GM23338 (cell line): ENCODE data around the gene PRSS58. TPM values are rescaled to one million over a fixed set of nuclear protein-coding genes. Genes with fewer than 3 reads are reported as not detected.

Experiments
- ATAC-seq: fragments of 200-7000 bp; cut with Tn5 transposase; 3 replicates; pipeline ENCODE4 v1.9.1; 2020
- DNase-seq: peaks from one replicate; pipeline ENCODE4 v3.0.0-alpha.2; 2015; ENCODE audit warnings: low spot score
- H2AFZ ChIP-seq: fragments of 200-600 bp; sonication (generic); 2 replicates; pipeline ENCODE4 v1.8.0; 2016; ENCODE audit warnings: antibody characterized with exemption, mild to moderate bottlenecking, moderate library complexity
- H3F3A ChIP-seq: fragments of 200-600 bp; sonication (generic); replicated peaks from 2 replicates; pipeline ENCODE4 v1.8.0; 2017; ENCODE audit warnings: antibody characterized with exemption, mixed run types, low read depth
- H3K27ac ChIP-seq: fragments of 200-600 bp; sonication (generic); 2 replicates; pipeline ENCODE4 v1.6.1; 2016; ENCODE audit warnings: low read depth
- H3K27me3 ChIP-seq: fragments of 200-600 bp; sonication (generic); 2 replicates; pipeline ENCODE4 v1.8.0; 2016; ENCODE audit warnings: mild to moderate bottlenecking, mixed run types, moderate library complexity; ENCODE audit not compliant: insufficient read depth
- H3K36me3 ChIP-seq: fragments of 200-600 bp; sonication (generic); 2 replicates; pipeline ENCODE4 v1.8.0; 2016; ENCODE audit warnings: mild to moderate bottlenecking; ENCODE audit not compliant: insufficient read depth
- H3K4me1 ChIP-seq: fragments of 200-600 bp; sonication (generic); 2 replicates; pipeline ENCODE4 v1.8.0; 2016; ENCODE audit warnings: mild to moderate bottlenecking, moderate library complexity; ENCODE audit not compliant: insufficient read depth
- H3K4me2 ChIP-seq: fragments of 200-600 bp; sonication (generic); 2 replicates; pipeline ENCODE4 v1.7.1; 2017; ENCODE audit warnings: mixed run types
- H3K4me3 ChIP-seq: fragments of 200-600 bp; sonication (generic); 2 replicates; pipeline ENCODE4 v1.6.1; 2016; ENCODE audit warnings: mixed run types
- H3K79me2 ChIP-seq: fragments of 200-600 bp; sonication (generic); replicated peaks from 2 replicates; pipeline ENCODE4 v1.8.0; 2017; ENCODE audit warnings: mild to moderate bottlenecking; ENCODE audit not compliant: insufficient read depth
- H3K9me2 ChIP-seq: fragments of 200-600 bp; sonication (generic); 2 replicates; pipeline ENCODE4 v1.8.0; 2017; ENCODE audit not compliant: insufficient read depth
- H4K20me1 ChIP-seq: fragments of 200-600 bp; sonication (generic); replicated peaks from 2 replicates; pipeline ENCODE4 v1.8.0; 2017; ENCODE audit warnings: mild to moderate bottlenecking; ENCODE audit not compliant: insufficient read depth
- H3K27ac Mint-ChIP-seq: 2 replicates; pipeline ENCODE4 v1.8.0; 2020; ENCODE audit warnings: inconsistent platforms, mild to moderate bottlenecking, moderate library complexity, mixed read lengths
- H3K27me3 Mint-ChIP-seq: 3 replicates; pipeline ENCODE4 v1.8.0; 2022; ENCODE audit warnings: low read depth, mild to moderate bottlenecking, moderate library complexity, mixed read lengths, inconsistent platforms; ENCODE audit not compliant: insufficient read depth, poor library complexity
- H3K36me3 Mint-ChIP-seq: 3 replicates; pipeline ENCODE4 v1.8.0; 2021; ENCODE audit warnings: low read depth, mild to moderate bottlenecking, inconsistent platforms, moderate library complexity, mixed read lengths
- H3K4me1 Mint-ChIP-seq: 3 replicates; pipeline ENCODE4 v1.8.0; 2020; ENCODE audit warnings: mild to moderate bottlenecking, inconsistent platforms, mixed read lengths
- H3K4me3 Mint-ChIP-seq: 3 replicates; pipeline ENCODE4 v1.8.0; 2021; ENCODE audit warnings: moderate library complexity, mild to moderate bottlenecking, inconsistent platforms, mixed read lengths
- H3K9me3 Mint-ChIP-seq: 3 replicates; pipeline ENCODE4 v1.8.0; 2020; ENCODE audit warnings: moderate library complexity, mild to moderate bottlenecking, inconsistent platforms, mixed read lengths
- EZH2 ChIP-seq: fragments of 200-600 bp; sonication (generic); IDR thresholded peaks from one replicate; pipeline ENCODE4 v1.8.0; 2017; ENCODE audit warnings: antibody characterized with exemption, mild to moderate bottlenecking, low read depth; ENCODE audit not compliant: unreplicated experiment
- EZH2phosphoT487 ChIP-seq: fragments of 200-600 bp; sonication (generic); IDR thresholded peaks from one replicate; pipeline ENCODE4 v1.8.1; 2018; ENCODE audit warnings: antibody characterized with exemption; ENCODE audit not compliant: unreplicated experiment
- JUNB ChIP-seq: IDR thresholded peaks from one replicate; pipeline ENCODE4 v1.6.1; 2016; ENCODE audit warnings: antibody characterized with exemption; ENCODE audit not compliant: unreplicated experiment
- POLR2AphosphoS5 ChIP-seq: IDR thresholded peaks from 2 replicates; pipeline ENCODE4 v1.6.1; 2016; ENCODE audit warnings: antibody characterized with exemption, low read depth
- REST ChIP-seq: IDR thresholded peaks from one replicate; pipeline ENCODE4 v1.6.1; 2018; ENCODE audit warnings: antibody characterized with exemption; ENCODE audit not compliant: unreplicated experiment
- ZNF114 ChIP-seq: fragments of 250-450 bp; sonication (Bioruptor Pico); IDR thresholded peaks from 2 replicates; pipeline ENCODE4 v1.5.0; 2020; ENCODE audit warnings: mild to moderate bottlenecking, moderate library complexity
- ZNF462 ChIP-seq: fragments of 250-450 bp; sonication (Bioruptor Pico); IDR thresholded peaks from 2 replicates; pipeline ENCODE4 v1.5.0; 2020; ENCODE audit warnings: mild to moderate bottlenecking, moderate library complexity
- polyA plus RNA-seq: library from polyadenylated mRNA; unstranded; fragments of >200 nt; fragmentation: Nextera tagmentation; extraction: Ambion mirVana; gene quantifications from 2 replicates; pipeline ENCODE4 v1.2.1, GENCODE V29; 2016
- total RNA-seq: library from RNA; depleted of rRNA; stranded (reverse); fragments of >200 nt; shearing (Covaris generic); gene quantifications from 2 replicates; pipeline ENCODE4 v1.2.3, GENCODE V29; 2014
- TF ChIP-seq, protein P1 (sequence below): IDR thresholded peaks from 2 replicates; pipeline ENCODE4 v1.6.1; 2016; ENCODE audit warnings: antibody characterized with exemption

The PRSS58 gene
- total and polyA plus RNA-seq, 2 experiments from 2014 or later: not detected

- TF ChIP-seq ZNF462 (no peak), EZH2 (no peak), ZNF114 (CRISPR knock-in tag) (no peak), EZH2phosphoT487 (no peak), POLR2AphosphoS5 (no peak)
- TF ChIP-seq, protein P1, sequence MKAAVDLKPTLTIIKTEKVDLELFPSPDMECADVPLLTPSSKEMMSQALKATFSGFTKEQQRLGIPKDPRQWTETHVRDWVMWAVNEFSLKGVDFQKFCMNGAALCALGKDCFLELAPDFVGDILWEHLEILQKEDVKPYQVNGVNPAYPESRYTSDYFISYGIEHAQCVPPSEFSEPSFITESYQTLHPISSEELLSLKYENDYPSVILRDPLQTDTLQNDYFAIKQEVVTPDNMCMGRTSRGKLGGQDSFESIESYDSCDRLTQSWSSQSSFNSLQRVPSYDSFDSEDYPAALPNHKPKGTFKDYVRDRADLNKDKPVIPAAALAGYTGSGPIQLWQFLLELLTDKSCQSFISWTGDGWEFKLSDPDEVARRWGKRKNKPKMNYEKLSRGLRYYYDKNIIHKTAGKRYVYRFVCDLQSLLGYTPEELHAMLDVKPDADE: no peak
Observed at GRCh38 chr7:142279601-142280000, 21.7 kb upstream of the PRSS58 start (continued).

DNA sequence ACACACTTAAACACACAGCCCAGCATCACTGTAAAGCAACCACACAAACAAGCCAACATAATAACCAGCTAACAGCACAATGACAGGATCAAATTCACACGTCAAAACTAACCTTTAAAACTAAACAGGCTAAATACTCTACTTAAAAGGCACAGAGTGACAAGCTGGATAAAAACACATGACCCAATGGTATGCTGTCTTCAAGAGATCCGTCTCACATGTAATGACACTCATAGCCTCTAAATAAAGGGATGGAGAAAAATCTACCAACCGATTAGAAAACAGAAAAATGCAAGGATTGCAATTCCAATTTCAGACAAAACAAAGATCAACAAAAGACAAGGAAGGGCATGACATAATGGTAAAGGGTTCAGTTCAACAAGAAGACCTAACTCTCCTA, 17.2 kb upstream of the PRSS58 start:
- H3K4me2 ChIP-seq: no peak overlapping the region
- no peak overlapping the region for H3K4me3 Mint-ChIP-seq
- H3K79me2 ChIP-seq: no peaks in the 10 kb centered on the region
- DNase-seq (no peak), ATAC-seq (no peak)
- H3K4me1 Mint-ChIP-seq: peaks cover 10% of the 10 kb centered on the region
- H3K36me3 Mint-ChIP-seq: 0 out of 3 replicates have a peak, but pooled peaks cover 9% of the 10 kb centered on the region
- no peak overlapping the region for H3K27ac ChIP-seq
- H3K4me1 ChIP-seq: peaks cover 6% of the 10 kb centered on the region
- H3K9me2 ChIP-seq: no peaks in the 10 kb centered on the region; the same call in 1 of the 2 replicates
- no peaks in the 10 kb centered on the region for H3K36me3 ChIP-seq
- H3K27me3 ChIP-seq: no peaks in the 10 kb centered on the region
- peaks cover 21% of the 10 kb centered on the region for H3K9me3 Mint-ChIP-seq
- no peak overlapping the region for H3K4me3 ChIP-seq
- H2AFZ ChIP-seq: no peak overlapping the region
- H3K27me3 Mint-ChIP-seq: no peaks in the 10 kb centered on the region
- no peak overlapping the region for H3K27ac Mint-ChIP-seq
- no peaks in the 10 kb centered on the region for H4K20me1 ChIP-seq
- H3F3A ChIP-seq: no peaks in the 10 kb centered on the region
- no peak for TF ChIP-seq JUNB
- TF ChIP-seq REST: no peak
- no peak for TF ChIP-seq EZH2phosphoT487
- no peak for TF ChIP-seq ZNF114 (CRISPR knock-in tag)
- no peak for TF ChIP-seq EZH2
